Endothelial cell (in vitro differentiated cells): ENCODE results near the gene MFAP4. TPM values are rescaled to one million over a fixed set of nuclear protein-coding genes. Genes with fewer than 3 reads are reported as not detected.

Source experiments
- DNase-seq: peaks from one replicate; pipeline ENCODE4 v3.0.0; 2021; ENCODE audit warnings: low spot score
- H3K27ac Mint-ChIP-seq: one replicate; pipeline ENCODE4 v1.8.0; 2021; ENCODE audit warnings: mixed read lengths, inconsistent platforms; ENCODE audit not compliant: unreplicated experiment
- H3K27me3 Mint-ChIP-seq: one replicate; pipeline ENCODE4 v1.8.0; 2021; ENCODE audit warnings: mild to moderate bottlenecking, moderate library complexity, mixed read lengths, inconsistent platforms; ENCODE audit not compliant: unreplicated experiment
- H3K36me3 Mint-ChIP-seq: one replicate; pipeline ENCODE4 v1.8.0; 2021; ENCODE audit warnings: mild to moderate bottlenecking, low read depth, mixed read lengths, inconsistent platforms; ENCODE audit not compliant: unreplicated experiment
- H3K4me1 Mint-ChIP-seq: one replicate; pipeline ENCODE4 v1.8.0; 2021; ENCODE audit warnings: mild to moderate bottlenecking, mixed read lengths, inconsistent platforms; ENCODE audit not compliant: unreplicated experiment
- H3K4me3 Mint-ChIP-seq: one replicate; pipeline ENCODE4 v1.8.0; 2021; ENCODE audit warnings: mild to moderate bottlenecking, mixed read lengths, inconsistent platforms; ENCODE audit not compliant: unreplicated experiment
- H3K9me3 Mint-ChIP-seq: one replicate; pipeline ENCODE4 v1.8.0; 2021; ENCODE audit warnings: mixed read lengths, inconsistent platforms; ENCODE audit not compliant: unreplicated experiment
- total RNA-seq: library from RNA; stranded (reverse); fragmentation: NEBNext Ultra II Directional; extraction: Animal tissue kit (Norgen Biotek cat#: 25700); gene quantifications from one replicate; pipeline ENCODE4 v1.2.1, GENCODE V29; 2021; ENCODE audit not compliant: unreplicated experiment
- TF ChIP-seq, protein P1 (sequence below): fragments of 200-600 bp; sonication (generic); IDR thresholded peaks from one replicate; pipeline ENCODE4 v1.5.0; 2021; ENCODE audit warnings: antibody characterized with exemption; ENCODE audit not compliant: unreplicated experiment

MFAP4 gene
- total RNA-seq, 1 donor from 2014 or later, result 0.67 TPM

GRCh38 chr17:19372439-19372838 lies 14.6 kb downstream of the MFAP4 start:
- H3K27me3 Mint-ChIP-seq, result peaks cover 6% of the 10 kb centered on the region
- H3K36me3 Mint-ChIP-seq, result peaks cover 4% of the 10 kb centered on the region
- DNase-seq, result no peak
- H3K4me3 Mint-ChIP-seq, result peak overlapping the region; percentile 12
- no peaks in the 10 kb centered on the region for H3K9me3 Mint-ChIP-seq
- TF ChIP-seq, protein P1, sequence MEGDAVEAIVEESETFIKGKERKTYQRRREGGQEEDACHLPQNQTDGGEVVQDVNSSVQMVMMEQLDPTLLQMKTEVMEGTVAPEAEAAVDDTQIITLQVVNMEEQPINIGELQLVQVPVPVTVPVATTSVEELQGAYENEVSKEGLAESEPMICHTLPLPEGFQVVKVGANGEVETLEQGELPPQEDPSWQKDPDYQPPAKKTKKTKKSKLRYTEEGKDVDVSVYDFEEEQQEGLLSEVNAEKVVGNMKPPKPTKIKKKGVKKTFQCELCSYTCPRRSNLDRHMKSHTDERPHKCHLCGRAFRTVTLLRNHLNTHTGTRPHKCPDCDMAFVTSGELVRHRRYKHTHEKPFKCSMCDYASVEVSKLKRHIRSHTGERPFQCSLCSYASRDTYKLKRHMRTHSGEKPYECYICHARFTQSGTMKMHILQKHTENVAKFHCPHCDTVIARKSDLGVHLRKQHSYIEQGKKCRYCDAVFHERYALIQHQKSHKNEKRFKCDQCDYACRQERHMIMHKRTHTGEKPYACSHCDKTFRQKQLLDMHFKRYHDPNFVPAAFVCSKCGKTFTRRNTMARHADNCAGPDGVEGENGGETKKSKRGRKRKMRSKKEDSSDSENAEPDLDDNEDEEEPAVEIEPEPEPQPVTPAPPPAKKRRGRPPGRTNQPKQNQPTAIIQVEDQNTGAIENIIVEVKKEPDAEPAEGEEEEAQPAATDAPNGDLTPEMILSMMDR, result no peak
- no peak overlapping the region for H3K27ac Mint-ChIP-seq
- peaks cover 19% of the 10 kb centered on the region for H3K4me1 Mint-ChIP-seq

GRCh38 chr17:19372011-19372370 lies 15.0 kb downstream of the MFAP4 start:
- H3K4me3 Mint-ChIP-seq, result peak overlapping the region; percentile 12
- TF ChIP-seq, protein P1, result no peak
- H3K27ac Mint-ChIP-seq, result no peak overlapping the region
- no peaks in the 10 kb centered on the region for H3K36me3 Mint-ChIP-seq
- H3K9me3 Mint-ChIP-seq, result no peaks in the 10 kb centered on the region
- peaks cover 6% of the 10 kb centered on the region for H3K27me3 Mint-ChIP-seq
- DNase-seq, result no peak
- peaks cover 20% of the 10 kb centered on the region for H3K4me1 Mint-ChIP-seq

GRCh38 chr17:19371259-19372010 lies 15.6 kb downstream of the MFAP4 start:
- TF ChIP-seq, protein P1, result no peak
- H3K9me3 Mint-ChIP-seq, result no peaks in the 10 kb centered on the region
- H3K4me1 Mint-ChIP-seq, result peaks cover 17% of the 10 kb centered on the region
- no peaks in the 10 kb centered on the region for H3K36me3 Mint-ChIP-seq
- DNase-seq, result no peak
- H3K27ac Mint-ChIP-seq, result peak overlapping the region; percentile 77
- H3K4me3 Mint-ChIP-seq, result no peak overlapping the region
- H3K27me3 Mint-ChIP-seq, result peaks cover 7% of the 10 kb centered on the region

DNA sequence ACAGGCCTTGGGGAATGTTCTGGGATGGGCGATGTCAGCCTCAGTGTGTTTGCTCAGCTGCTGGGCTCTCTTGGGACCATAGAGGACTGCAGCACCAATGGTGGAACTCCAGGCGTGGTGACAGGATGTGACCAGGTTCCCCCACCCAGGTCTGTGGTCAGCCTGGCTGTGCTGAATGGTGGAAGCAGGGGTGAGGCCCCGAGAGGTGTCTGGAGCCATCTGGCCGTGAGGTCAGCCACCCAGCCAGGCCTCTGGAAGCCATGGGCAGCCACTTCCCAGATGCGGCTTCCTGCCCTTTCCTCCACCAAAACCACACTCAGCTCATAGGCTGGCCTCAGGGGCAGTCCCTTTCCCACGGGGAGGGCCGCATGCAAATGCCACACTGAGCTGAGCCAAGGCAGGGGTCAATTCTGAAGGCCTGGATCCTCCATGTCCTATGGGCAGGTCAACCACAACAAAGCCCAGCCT lies 16.5 kb downstream of the MFAP4 start:
- H3K27ac Mint-ChIP-seq, result no peak overlapping the region
- H3K4me3 Mint-ChIP-seq, result no peak overlapping the region
- H3K4me1 Mint-ChIP-seq, result peaks cover 17% of the 10 kb centered on the region
- no peak for DNase-seq
- H3K9me3 Mint-ChIP-seq, result no peaks in the 10 kb centered on the region
- TF ChIP-seq, protein P1, result no peak
- peaks cover 9% of the 10 kb centered on the region for H3K27me3 Mint-ChIP-seq
- H3K36me3 Mint-ChIP-seq, result no peaks in the 10 kb centered on the region

- no peak for DNase-seq
- peaks cover 17% of the 10 kb centered on the region for H3K4me1 Mint-ChIP-seq
- no peaks in the 10 kb centered on the region for H3K9me3 Mint-ChIP-seq
- H3K27me3 Mint-ChIP-seq, result peaks cover 9% of the 10 kb centered on the region
- H3K27ac Mint-ChIP-seq, result no peak overlapping the region
- TF ChIP-seq, protein P1, result no peak
- H3K4me3 Mint-ChIP-seq, result peak overlapping the region; percentile 10
- no peaks in the 10 kb centered on the region for H3K36me3 Mint-ChIP-seq
These were observed 17.0 kb downstream of the MFAP4 start for GRCh38 chr17:19369846-19370492.
